Adrenal gland (tissue), 5 donors: ENCODE data around the gene MGST2.

Source experiments
- POLR2A ChIP-seq, 2 donors: fragments of 450-650 bp; IDR thresholded peaks; one replicate each; pipeline ENCODE4 v1.6.1; 2017; ENCODE audit warnings: antibody characterized with exemption in 2 of 2, mild to moderate bottlenecking in 2 of 2, moderate library complexity in 1 of 2
- TF ChIP-seq, protein P1 (sequence below), 6 experiments: fragments of 450-650 bp in 4 of 6; fragments of 200-600 bp in 2 of 6; sonication (generic) in 1 of 6; IDR thresholded peaks; 1 replicate in 5 of 6; 2 replicates in 1 of 6; pipeline versions ENCODE4 v1.5.1 to v1.8.0; 2016 to 2021; ENCODE audit warnings: antibody characterized with exemption in 6 of 6, mild to moderate bottlenecking in 2 of 6, moderate library complexity in 1 of 6
- donor health status: DM: no; HTN: no; CAD: no.

- TF ChIP-seq, protein P1, sequence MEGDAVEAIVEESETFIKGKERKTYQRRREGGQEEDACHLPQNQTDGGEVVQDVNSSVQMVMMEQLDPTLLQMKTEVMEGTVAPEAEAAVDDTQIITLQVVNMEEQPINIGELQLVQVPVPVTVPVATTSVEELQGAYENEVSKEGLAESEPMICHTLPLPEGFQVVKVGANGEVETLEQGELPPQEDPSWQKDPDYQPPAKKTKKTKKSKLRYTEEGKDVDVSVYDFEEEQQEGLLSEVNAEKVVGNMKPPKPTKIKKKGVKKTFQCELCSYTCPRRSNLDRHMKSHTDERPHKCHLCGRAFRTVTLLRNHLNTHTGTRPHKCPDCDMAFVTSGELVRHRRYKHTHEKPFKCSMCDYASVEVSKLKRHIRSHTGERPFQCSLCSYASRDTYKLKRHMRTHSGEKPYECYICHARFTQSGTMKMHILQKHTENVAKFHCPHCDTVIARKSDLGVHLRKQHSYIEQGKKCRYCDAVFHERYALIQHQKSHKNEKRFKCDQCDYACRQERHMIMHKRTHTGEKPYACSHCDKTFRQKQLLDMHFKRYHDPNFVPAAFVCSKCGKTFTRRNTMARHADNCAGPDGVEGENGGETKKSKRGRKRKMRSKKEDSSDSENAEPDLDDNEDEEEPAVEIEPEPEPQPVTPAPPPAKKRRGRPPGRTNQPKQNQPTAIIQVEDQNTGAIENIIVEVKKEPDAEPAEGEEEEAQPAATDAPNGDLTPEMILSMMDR (IDR thresholded peaks at IDR 0.05): no peak
- TF ChIP-seq POLR2A (IDR thresholded peaks at IDR 0.05): no peak
These were observed 36.0 kb upstream of the MGST2 start for GRCh38 chr4:139629436-139630125.
